ENCODE measurements around the gene N4BP2L2. TPM values are rescaled to one million over a fixed set of nuclear protein-coding genes. Genes with fewer than 3 reads are reported as not detected.

N4BP2L2 gene
- total and polyA plus RNA-seq, 2 of the 8 experiments (the other 6 are each of a cell fraction or from before 2014, with no cell fraction given), result 14.6 to 67.6 TPM

- TF ChIP-seq EP300 (IDR thresholded peaks at IDR 0.05; ENCODE audit: borderline replicate concordance in 1 of 2, low read depth in 2 of 2, low read length in 2 of 2) (no peak), MAFK (IDR thresholded peaks at IDR 0.05; ENCODE audit: low read depth, low read length) (no peak), YY1 (IDR thresholded peaks at IDR 0.05; ENCODE audit: low read depth, low read length) (no peak), KDM5A (IDR thresholded peaks at IDR 0.05; ENCODE audit: low read length) (no peak), CHD1 (IDR thresholded peaks at IDR 0.05; ENCODE audit: low read depth, low read length) (no peak), CREB1 (IDR thresholded peaks at IDR 0.05) (no peak)
Measured at GRCh38 chr13:32456591-32456990, 82.0 kb downstream of the N4BP2L2 start (continued).
